ENCODE measurements around the gene CD226.
"Not testable (repeated sequence)": the region's sequence is repeated elsewhere in the genome, so short reads cannot be mapped to it uniquely, and the experiment has no call there.

CD226 gene

GRCh38 chr18:69947361-69948133 lies at the start of gene CD226:
Gene CD226, minus strand, starts transcription at chr18:69947873. Its CDS starts 467 bp downstream, at chr18:69947406.
- no peak for DNase-seq (ENCODE audit: low read depth in 1 of 2, low spot score in 1 of 2)

- no peak for DNase-seq (ENCODE audit: low read depth in 1 of 2, low spot score in 1 of 2)
These were observed 49.5 kb upstream of the CD226 start for GRCh38 chr18:69996951-69997798.

GRCh38 chr18:69996417-69996816 lies 48.7 kb upstream of the CD226 start:
- DNase-seq (ENCODE audit: low read depth in 1 of 2, low spot score in 1 of 2): no peak

GRCh38 chr18:69995774-69996173 lies 48.1 kb upstream of the CD226 start:
- no peak for DNase-seq (ENCODE audit: low read depth in 1 of 2, low spot score in 1 of 2)

GRCh38 chr18:69992776-69993175 lies 45.1 kb upstream of the CD226 start:
- no peak for DNase-seq (ENCODE audit: low read depth in 1 of 2, low spot score in 1 of 2)

- DNase-seq (ENCODE audit: low read depth in 1 of 2, low spot score in 1 of 2): no peak
These were observed 40.2 kb upstream of the CD226 start for GRCh38 chr18:69987870-69988269.

GRCh38 chr18:69985239-69985638 lies 37.6 kb upstream of the CD226 start:
- no peak for DNase-seq (ENCODE audit: low read depth in 1 of 2, low spot score in 1 of 2)

GRCh38 chr18:69982417-69982816 lies 34.7 kb upstream of the CD226 start:
- DNase-seq (ENCODE audit: low read depth in 1 of 2, low spot score in 1 of 2): no peak

- no peak for DNase-seq (ENCODE audit: low read depth in 1 of 2, low spot score in 1 of 2)
These were observed 34.3 kb upstream of the CD226 start for GRCh38 chr18:69981948-69982347.

- DNase-seq (ENCODE audit: low read depth in 1 of 2, low spot score in 1 of 2): no peak
These were observed 33.5 kb upstream of the CD226 start for GRCh38 chr18:69980982-69981804.

- DNase-seq (ENCODE audit: low read depth in 1 of 2, low spot score in 1 of 2): no peak
These were observed 32.8 kb upstream of the CD226 start for GRCh38 chr18:69980509-69980908.

- DNase-seq (ENCODE audit: low read depth in 1 of 2, low spot score in 1 of 2): no peak
These were observed 31.4 kb upstream of the CD226 start for GRCh38 chr18:69978732-69979715.

GRCh38 chr18:69975294-69975693 lies 27.6 kb upstream of the CD226 start:
- not testable (repeated sequence) for DNase-seq (ENCODE audit: low read depth in 1 of 2, low spot score in 1 of 2)

GRCh38 chr18:69974365-69974764 lies 26.7 kb upstream of the CD226 start:
- no peak for DNase-seq (ENCODE audit: low read depth in 1 of 2, low spot score in 1 of 2)

GRCh38 chr18:69969491-69969890 lies 21.8 kb upstream of the CD226 start:
- DNase-seq (ENCODE audit: low read depth in 1 of 2, low spot score in 1 of 2): no peak

- DNase-seq (ENCODE audit: low read depth in 1 of 2, low spot score in 1 of 2): no peak
These were observed 20.4 kb upstream of the CD226 start for GRCh38 chr18:69968039-69968438.

- DNase-seq (ENCODE audit: low read depth in 1 of 2, low spot score in 1 of 2): no peak
These were observed 15.5 kb upstream of the CD226 start for GRCh38 chr18:69963196-69963595.

- DNase-seq (ENCODE audit: low read depth in 1 of 2, low spot score in 1 of 2): no peak
These were observed 14.0 kb upstream of the CD226 start for GRCh38 chr18:69961718-69962117.

GRCh38 chr18:69958422-69958821 lies 10.7 kb upstream of the CD226 start:
- no peak for DNase-seq (ENCODE audit: low read depth in 1 of 2, low spot score in 1 of 2)

- DNase-seq (ENCODE audit: low read depth in 1 of 2, low spot score in 1 of 2): no peak
These were observed 10.1 kb upstream of the CD226 start for GRCh38 chr18:69957747-69958146.

Data from stimulated activated CD4-positive, alpha-beta T cell treated with anti-CD3 and anti-CD28 coated beads, Interleukin-15, amount 100 ng/mL, for 1 hour (primary cell).